ENCODE results near the gene HOXC10.

Gene HOXC10

DNA sequence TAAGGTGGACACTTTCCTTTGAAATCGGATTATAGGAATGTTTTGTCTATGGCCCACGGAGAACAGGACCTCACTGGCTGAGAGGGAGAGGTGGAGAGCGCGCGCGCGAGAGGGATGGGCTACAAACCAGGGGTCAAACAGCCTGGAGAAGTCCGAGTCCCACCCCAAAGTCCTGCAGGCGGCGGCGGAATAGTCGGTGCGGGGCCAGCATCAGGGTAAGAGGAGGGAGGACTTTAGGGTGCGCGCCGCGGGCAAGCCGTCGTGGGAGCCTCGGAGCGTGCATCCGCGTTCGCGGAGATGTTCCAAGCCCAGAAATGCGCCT, 20.5 kb downstream of the HOXC10 start:
- TF ChIP-seq, protein P1, sequence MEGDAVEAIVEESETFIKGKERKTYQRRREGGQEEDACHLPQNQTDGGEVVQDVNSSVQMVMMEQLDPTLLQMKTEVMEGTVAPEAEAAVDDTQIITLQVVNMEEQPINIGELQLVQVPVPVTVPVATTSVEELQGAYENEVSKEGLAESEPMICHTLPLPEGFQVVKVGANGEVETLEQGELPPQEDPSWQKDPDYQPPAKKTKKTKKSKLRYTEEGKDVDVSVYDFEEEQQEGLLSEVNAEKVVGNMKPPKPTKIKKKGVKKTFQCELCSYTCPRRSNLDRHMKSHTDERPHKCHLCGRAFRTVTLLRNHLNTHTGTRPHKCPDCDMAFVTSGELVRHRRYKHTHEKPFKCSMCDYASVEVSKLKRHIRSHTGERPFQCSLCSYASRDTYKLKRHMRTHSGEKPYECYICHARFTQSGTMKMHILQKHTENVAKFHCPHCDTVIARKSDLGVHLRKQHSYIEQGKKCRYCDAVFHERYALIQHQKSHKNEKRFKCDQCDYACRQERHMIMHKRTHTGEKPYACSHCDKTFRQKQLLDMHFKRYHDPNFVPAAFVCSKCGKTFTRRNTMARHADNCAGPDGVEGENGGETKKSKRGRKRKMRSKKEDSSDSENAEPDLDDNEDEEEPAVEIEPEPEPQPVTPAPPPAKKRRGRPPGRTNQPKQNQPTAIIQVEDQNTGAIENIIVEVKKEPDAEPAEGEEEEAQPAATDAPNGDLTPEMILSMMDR (IDR thresholded peaks at IDR 0.05; ENCODE audit: unreplicated experiment in 3 of 3): no peak
- peak overlapping the region; percentile 95 to 99 (median 96) for H3K4me3 Mint-ChIP-seq
- H3K27me3 Mint-ChIP-seq (ENCODE audit: low read depth): peaks cover 53% of the 10 kb centered on the region
- H3K27ac Mint-ChIP-seq: peak overlapping the region; percentile 95 to 100 (median 100)
- H3K9me3 Mint-ChIP-seq: no peaks in the 10 kb centered on the region
- peaks cover 28% of the 10 kb centered on the region for H3K36me3 Mint-ChIP-seq (ENCODE audit: low read depth)
- H3K4me1 Mint-ChIP-seq: peaks cover 73% of the 10 kb centered on the region

DNA sequence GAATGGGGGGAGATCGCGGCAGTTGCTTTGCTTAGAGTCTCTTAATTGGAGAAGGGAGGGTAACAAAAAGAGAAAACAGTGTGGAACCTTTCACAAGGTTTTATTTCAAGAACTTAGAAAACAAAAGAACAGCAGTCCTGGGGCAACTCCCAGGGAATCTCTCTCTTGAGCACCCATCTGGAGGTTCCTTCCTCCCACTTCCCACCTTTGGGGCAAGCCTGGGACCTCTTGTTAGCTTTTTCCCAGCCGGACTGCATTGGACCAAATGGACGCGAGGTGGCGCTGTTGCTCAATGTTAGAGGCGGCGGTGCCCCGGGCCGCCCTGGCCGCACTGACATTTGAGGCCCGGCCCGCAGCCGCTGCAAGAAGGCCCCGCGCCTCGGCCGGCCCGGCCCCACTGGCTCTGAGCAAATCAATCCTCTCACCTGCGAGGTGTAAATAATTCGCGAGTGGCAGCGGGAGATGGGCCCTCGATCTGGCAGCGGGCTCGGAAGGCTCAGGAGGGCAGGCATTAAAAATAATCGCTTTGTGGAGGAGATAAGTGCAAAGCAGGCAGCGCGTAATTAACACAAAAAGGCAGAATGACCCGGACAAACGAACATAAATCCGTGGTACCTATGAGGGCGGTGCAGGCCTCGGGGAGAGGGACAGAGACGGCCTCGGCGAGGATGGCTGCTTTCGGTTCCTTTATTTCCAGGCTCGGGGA, 21.1 kb downstream of the HOXC10 start:
- Mint-ChIP-seq H3K4me1 (peaks cover 77% of the 10 kb centered on the region), H3K4me3 (peak overlapping the region; percentile 95 to 99 (median 96)), H3K27ac (peak overlapping the region; percentile 95 to 100 (median 100)), H3K36me3 (ENCODE audit: low read depth) (peaks cover 28% of the 10 kb centered on the region), H3K9me3 (no peaks in the 10 kb centered on the region), H3K27me3 (ENCODE audit: low read depth) (peaks cover 55% of the 10 kb centered on the region)
- TF ChIP-seq, protein P1 (IDR thresholded peaks at IDR 0.05; ENCODE audit: unreplicated experiment in 3 of 3): peak; percentile 94 to 96 (median 95)

DNA sequence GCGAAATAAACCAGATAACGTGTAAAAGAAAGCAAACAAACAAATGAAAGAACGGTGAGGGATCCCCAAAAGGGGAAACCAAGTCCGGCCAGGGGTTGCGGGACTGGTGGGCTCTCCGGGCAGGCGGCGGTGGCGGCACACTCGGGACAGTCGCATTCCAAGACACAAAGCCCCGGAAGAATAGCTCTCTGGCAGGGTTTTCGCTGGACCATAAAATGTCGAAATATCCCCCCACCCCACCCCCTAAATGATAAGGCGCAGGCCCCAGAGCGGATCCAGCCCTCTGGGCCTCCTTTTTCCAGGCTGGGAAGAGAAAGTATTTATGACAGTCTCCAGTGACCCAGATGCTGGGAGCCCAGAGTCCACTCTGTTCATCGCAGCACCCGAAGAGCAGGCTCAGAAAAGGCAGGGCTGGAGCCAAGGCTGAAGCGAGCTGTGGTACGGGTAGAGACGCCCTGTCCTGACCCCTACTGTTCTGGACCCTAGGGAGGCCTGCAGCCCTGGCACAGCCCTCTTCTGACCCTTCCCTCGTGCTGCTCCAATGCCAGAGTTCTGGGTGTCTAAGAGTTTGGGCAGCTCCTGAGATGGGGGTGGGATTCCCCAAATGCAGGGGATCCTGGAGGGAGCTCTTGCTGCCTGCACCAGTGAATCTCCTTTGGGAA, 21.7 kb downstream of the HOXC10 start:
- H3K9me3 Mint-ChIP-seq: no peaks in the 10 kb centered on the region
- peak overlapping the region; percentile 95 to 99 (median 96) for H3K4me3 Mint-ChIP-seq
- TF ChIP-seq, protein P1 (IDR thresholded peaks at IDR 0.05; ENCODE audit: unreplicated experiment in 3 of 3): no peak
- peaks cover 28% of the 10 kb centered on the region for H3K36me3 Mint-ChIP-seq (ENCODE audit: low read depth)
- peaks cover 81% of the 10 kb centered on the region for H3K4me1 Mint-ChIP-seq
- H3K27me3 Mint-ChIP-seq (ENCODE audit: low read depth): peaks cover 58% of the 10 kb centered on the region
- peak overlapping the region; percentile 95 to 100 (median 100) for H3K27ac Mint-ChIP-seq

DNA sequence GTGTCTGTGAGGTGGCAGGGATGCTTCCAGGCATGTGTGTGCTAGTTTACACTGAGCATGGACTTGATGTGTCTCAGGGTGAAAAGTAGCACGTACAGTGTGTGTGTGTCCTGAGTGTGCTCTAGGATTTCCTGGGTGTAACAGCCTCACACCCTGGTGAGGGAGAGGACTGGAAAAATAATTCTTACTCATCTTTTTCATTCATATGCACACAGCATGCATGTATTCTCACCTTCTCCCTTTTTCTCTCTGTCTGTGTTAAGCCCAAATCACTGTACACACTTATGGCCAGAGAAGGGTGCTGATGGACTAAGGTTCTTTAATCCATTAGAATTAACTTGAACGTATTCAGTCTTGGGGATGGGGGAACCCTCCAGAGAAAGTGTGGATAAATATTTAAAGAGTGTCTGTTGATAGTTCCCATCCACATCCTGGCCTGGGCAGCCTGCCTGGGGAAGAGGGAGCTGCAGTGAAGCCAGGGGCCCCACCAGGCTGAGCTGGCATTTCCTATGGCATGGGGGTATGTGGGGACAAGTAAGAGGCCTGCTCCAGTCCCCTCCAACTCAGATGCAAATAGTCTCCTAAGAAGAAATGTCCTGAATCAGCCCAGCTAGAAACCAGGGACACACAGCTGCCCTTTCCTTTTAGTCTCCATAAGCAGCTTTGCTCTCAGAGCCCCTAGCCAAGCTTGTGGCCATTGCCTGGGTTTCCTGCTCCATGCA, 22.8 kb downstream of the HOXC10 start:
- TF ChIP-seq, protein P1 (IDR thresholded peaks at IDR 0.05; ENCODE audit: unreplicated experiment in 3 of 3): no peak
- H3K9me3 Mint-ChIP-seq: no peaks in the 10 kb centered on the region
- H3K36me3 Mint-ChIP-seq (ENCODE audit: low read depth): peaks cover 19% of the 10 kb centered on the region
- H3K4me3 Mint-ChIP-seq: peak overlapping the region; percentile 95 to 99 (median 96)
- H3K27me3 Mint-ChIP-seq (ENCODE audit: low read depth): peaks cover 51% of the 10 kb centered on the region
- peaks cover 81% of the 10 kb centered on the region for H3K4me1 Mint-ChIP-seq
- H3K27ac Mint-ChIP-seq: peak overlapping the region; percentile 91 to 100 (median 95)

DNA sequence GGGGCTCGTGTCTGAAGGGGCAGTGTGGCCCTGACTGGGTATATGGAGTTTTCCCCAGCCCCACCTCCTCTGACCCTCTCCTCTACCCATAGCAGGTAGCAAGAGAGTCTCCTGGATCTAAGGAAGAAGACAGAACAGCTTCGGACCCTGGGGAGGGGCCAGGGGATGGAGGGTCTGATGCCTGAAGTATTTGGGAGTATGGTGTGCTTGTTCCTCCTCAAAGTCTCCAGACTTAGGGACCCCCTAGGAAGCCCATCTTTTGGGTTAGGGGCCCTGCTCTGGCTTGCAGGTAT, 23.3 kb downstream of the HOXC10 start:
- TF ChIP-seq, protein P1 (IDR thresholded peaks at IDR 0.05; ENCODE audit: unreplicated experiment in 3 of 3): no peak
- Mint-ChIP-seq H3K4me1 (peaks cover 81% of the 10 kb centered on the region), H3K27ac (peak overlapping the region; percentile 91 to 100 (median 95)), H3K36me3 (ENCODE audit: low read depth) (peaks cover 14% of the 10 kb centered on the region), H3K27me3 (ENCODE audit: low read depth) (peaks cover 51% of the 10 kb centered on the region), H3K4me3 (peak overlapping the region; percentile 95 to 99 (median 96)), H3K9me3 (no peaks in the 10 kb centered on the region)

Data from nephron (organoid).